ENCODE measurements around the gene ZNF76.
A peak's percentile ranks its signal among the peaks of the same experiment; 100 is the strongest.

Gene ZNF76

GRCh38 chr6:35259194-35259947 lies at the start of gene ZNF76:
TSS of gene ZNF76 (plus strand) at chr6:35259735. CDS start at chr6:35281152, 21,417 bp downstream.
- peak; percentile 92 for DNase-seq (ENCODE audit: low read depth)

GRCh38 chr6:35213298-35213791 lies 46.2 kb upstream of the ZNF76 start:
- no peak for DNase-seq (ENCODE audit: low read depth)

GRCh38 chr6:35213824-35214756 lies 45.4 kb upstream of the ZNF76 start, which contains the start of gene SCUBE3:
TSS of gene SCUBE3 (plus strand) at chr6:35213956. CDS start at chr6:35214419, 463 bp downstream.
- DNase-seq (ENCODE audit: low read depth), result no peak

- DNase-seq (ENCODE audit: low read depth), result no peak
These were observed 44.5 kb upstream of the ZNF76 start for GRCh38 chr6:35214869-35215664.

- DNase-seq (ENCODE audit: low read depth), result no peak
These were observed 43.7 kb upstream of the ZNF76 start for GRCh38 chr6:35215665-35216411.

- no peak for DNase-seq (ENCODE audit: low read depth)
These were observed 43.2 kb upstream of the ZNF76 start for GRCh38 chr6:35216412-35216732.

- DNase-seq (ENCODE audit: low read depth), result no peak
These were observed 42.4 kb upstream of the ZNF76 start for GRCh38 chr6:35216851-35217811.

GRCh38 chr6:35218021-35218420 lies 41.5 kb upstream of the ZNF76 start:
- DNase-seq (ENCODE audit: low read depth), result no peak

GRCh38 chr6:35218456-35218855 lies 41.1 kb upstream of the ZNF76 start:
- DNase-seq (ENCODE audit: low read depth), result no peak

GRCh38 chr6:35219683-35220326 lies 39.7 kb upstream of the ZNF76 start:
- no peak for DNase-seq (ENCODE audit: low read depth)

GRCh38 chr6:35220711-35221110 lies 38.8 kb upstream of the ZNF76 start:
- no peak for DNase-seq (ENCODE audit: low read depth)

- no peak for DNase-seq (ENCODE audit: low read depth)
These were observed 36.1 kb upstream of the ZNF76 start for GRCh38 chr6:35223396-35223795.

- DNase-seq (ENCODE audit: low read depth), result no peak
These were observed 34.8 kb upstream of the ZNF76 start for GRCh38 chr6:35224720-35225119.

- no peak for DNase-seq (ENCODE audit: low read depth)
These were observed 31.1 kb upstream of the ZNF76 start for GRCh38 chr6:35228481-35228880.

- no peak for DNase-seq (ENCODE audit: low read depth)
These were observed 30.2 kb upstream of the ZNF76 start for GRCh38 chr6:35229304-35229703.

- DNase-seq (ENCODE audit: low read depth), result no peak
These were observed 29.0 kb upstream of the ZNF76 start for GRCh38 chr6:35230498-35230897.

GRCh38 chr6:35230950-35231349 lies 28.6 kb upstream of the ZNF76 start:
- no peak for DNase-seq (ENCODE audit: low read depth)

GRCh38 chr6:35231563-35231962 lies 28.0 kb upstream of the ZNF76 start:
- no peak for DNase-seq (ENCODE audit: low read depth)

GRCh38 chr6:35234901-35235300 lies 24.6 kb upstream of the ZNF76 start:
- no peak for DNase-seq (ENCODE audit: low read depth)

- no peak for DNase-seq (ENCODE audit: low read depth)
These were observed 23.3 kb upstream of the ZNF76 start for GRCh38 chr6:35236223-35236622.
